Testis (tissue), 2 donors: ENCODE measurements around the gene ZCCHC2.

ENCODE experiments used
- CTCF ChIP-seq, 3 experiments: fragments of 450-650 bp in 2 of 3; fragments of 200-600 bp in 1 of 3; sonication (generic) in 1 of 3; IDR thresholded peaks; one replicate each; pipeline ENCODE4 v1.5.1; 2016 to 2019; ENCODE audit warnings: antibody characterized with exemption in 3 of 3, mild to moderate bottlenecking in 2 of 3, moderate library complexity in 1 of 3
- POLR2A ChIP-seq: fragments of 450-650 bp; IDR thresholded peaks from one replicate; pipeline ENCODE4 v1.6.1; 2017; ENCODE audit warnings: antibody characterized with exemption, mild to moderate bottlenecking, moderate library complexity

- TF ChIP-seq CTCF (IDR thresholded peaks at IDR 0.05) (no peak), POLR2A (no peak)
These were observed 33.6 kb downstream of the ZCCHC2 start for GRCh38 chr18:62556397-62556796.
